HG03097 (cell line): ENCODE data around the gene NOP58.
"Not testable (repeated sequence)": the region's sequence is repeated elsewhere in the genome, so short reads cannot be mapped to it uniquely, and the experiment has no call there.

ENCODE experiments used
- ATAC-seq: cut with Tn5 transposase; IDR thresholded peaks from one replicate; pipeline ENCODE4 v1.9.1; 2021; ENCODE audit not compliant: unreplicated experiment, low FRiP score

Gene NOP58, protein sequence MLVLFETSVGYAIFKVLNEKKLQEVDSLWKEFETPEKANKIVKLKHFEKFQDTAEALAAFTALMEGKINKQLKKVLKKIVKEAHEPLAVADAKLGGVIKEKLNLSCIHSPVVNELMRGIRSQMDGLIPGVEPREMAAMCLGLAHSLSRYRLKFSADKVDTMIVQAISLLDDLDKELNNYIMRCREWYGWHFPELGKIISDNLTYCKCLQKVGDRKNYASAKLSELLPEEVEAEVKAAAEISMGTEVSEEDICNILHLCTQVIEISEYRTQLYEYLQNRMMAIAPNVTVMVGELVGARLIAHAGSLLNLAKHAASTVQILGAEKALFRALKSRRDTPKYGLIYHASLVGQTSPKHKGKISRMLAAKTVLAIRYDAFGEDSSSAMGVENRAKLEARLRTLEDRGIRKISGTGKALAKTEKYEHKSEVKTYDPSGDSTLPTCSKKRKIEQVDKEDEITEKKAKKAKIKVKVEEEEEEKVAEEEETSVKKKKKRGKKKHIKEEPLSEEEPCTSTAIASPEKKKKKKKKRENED

DNA sequence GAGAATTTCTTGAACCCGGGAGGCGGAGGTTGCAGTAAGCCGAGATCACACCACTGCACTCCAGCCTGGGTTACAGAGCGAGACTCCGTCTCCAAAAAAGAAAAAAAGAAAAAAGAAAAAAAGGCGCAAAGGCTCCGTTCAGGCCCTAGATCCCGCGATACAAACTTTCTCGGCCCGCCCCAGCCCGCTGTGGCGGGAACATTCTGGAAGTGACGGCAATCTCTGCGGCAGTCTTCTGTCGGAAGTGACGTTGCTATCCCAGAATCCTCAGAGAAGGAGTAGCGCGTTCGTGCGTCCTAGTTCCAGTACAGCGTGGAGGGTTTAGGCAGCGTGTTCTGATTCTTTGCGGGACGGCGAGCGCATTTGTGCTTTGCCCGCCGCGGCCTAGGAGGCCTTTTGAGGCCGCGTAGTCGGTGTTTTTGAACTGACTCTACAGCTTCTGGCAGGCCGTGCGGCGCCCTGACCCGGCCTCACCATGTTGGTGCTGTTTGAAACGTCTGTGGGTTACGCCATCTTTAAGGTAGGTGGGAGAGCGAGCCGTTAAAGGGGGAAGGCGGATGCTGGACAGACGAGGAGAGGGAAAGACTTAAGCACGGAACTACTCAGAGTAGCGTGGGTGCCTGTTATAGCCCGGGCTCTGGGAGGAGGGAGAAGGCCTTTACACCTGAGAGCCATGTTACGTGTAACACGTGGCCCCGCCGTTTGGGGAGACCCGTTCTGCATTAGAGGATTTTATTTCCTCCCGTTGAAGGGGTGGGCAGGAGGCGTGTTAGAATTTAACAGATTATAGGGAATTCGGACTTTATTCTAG, at the start of gene NOP58:
Gene NOP58, plus strand, starts transcription at position 297 of the 811 bp plus-strand sequence. Its CDS starts 179 bp downstream, at position 476.
- ATAC-seq = peak; percentile 93

GRCh38 chr2:202221873-202222272, 43.7 kb upstream of the NOP58 start:
- no peak for ATAC-seq

DNA sequence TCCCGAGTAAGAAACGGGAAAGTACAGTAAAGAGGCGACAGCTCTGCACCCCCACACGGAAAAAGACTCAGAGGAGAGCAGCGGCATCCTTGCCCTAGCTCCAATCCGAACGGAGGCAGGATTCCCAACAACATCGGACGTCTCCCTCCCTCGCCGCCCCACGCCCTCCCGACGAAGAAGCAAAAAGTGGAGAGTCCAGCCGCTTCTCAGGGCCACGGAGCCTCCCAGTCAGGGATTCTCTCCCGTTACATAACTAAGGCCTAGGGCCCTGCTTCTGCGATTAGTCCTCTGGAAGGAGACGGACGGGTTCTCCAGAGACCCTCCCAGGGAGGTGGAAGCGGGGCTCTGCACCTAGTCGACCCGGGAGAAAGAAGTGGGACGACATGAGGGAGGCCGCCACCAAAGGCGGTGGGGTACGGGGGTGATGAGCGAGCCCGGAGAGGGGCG, 27.8 kb upstream of the NOP58 start:
- peak; percentile 45 for ATAC-seq

- ATAC-seq = peak; percentile 91
These were observed 27.0 kb upstream of the NOP58 start, which contains the start of gene SUMO1 for GRCh38 chr2:202238234-202239197. SUMO1 (minus strand) TSS chr2:202238597; CDS start chr2:202238451, 146 bp downstream.

GRCh38 chr2:202247710-202248109, 17.9 kb upstream of the NOP58 start:
- ATAC-seq = not testable (repeated sequence)

- ATAC-seq = no peak
These were observed 15.9 kb upstream of the NOP58 start for GRCh38 chr2:202249521-202250253.

DNA sequence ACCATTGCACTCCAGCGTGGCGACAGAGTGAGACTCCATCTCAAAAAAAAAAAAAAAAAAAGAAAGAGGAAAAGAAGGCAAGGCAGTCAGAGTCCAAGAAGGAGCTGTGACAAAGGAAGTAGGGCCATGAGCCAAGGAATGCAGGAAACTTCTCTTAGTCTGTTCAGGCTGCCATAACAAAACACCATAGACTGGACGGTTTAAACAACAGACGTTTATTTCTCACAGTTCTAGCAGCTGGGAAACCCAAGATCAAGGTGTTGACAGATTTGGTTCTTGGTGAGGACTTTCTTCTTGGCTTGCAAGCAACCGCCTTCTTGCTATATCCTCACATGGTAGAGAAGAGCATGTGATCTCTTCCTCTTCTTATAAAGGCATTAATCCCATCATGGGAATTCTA, 14.1 kb upstream of the NOP58 start:
- no peak for ATAC-seq

DNA sequence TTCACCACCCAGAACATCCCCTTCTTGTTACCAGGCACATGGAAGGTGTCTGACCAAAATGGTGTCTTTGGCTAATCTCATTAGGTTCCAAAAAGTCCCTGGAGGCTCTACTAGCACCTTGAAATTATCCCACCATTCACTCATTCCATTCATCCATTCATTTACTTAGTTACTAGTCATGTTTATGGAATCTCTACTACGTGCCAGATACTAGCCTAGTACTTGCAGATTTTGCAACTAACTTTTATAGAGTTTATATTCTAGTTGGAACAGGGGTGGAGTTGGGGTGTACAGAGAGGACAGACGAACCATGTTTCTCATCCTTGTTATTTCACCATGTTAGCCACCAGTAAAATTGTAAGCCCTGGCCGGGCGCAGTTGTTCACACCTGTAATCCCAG, 4.0 kb upstream of the NOP58 start:
- no peak for ATAC-seq

- no peak for ATAC-seq
These were observed 1.9 kb downstream of the NOP58 start for GRCh38 chr2:202267495-202267894.

- ATAC-seq = no peak
These were observed 4.0 kb downstream of the NOP58 start for GRCh38 chr2:202269585-202269984.

- no peak for ATAC-seq
These were observed 4.9 kb downstream of the NOP58 start for GRCh38 chr2:202270487-202270886.

DNA sequence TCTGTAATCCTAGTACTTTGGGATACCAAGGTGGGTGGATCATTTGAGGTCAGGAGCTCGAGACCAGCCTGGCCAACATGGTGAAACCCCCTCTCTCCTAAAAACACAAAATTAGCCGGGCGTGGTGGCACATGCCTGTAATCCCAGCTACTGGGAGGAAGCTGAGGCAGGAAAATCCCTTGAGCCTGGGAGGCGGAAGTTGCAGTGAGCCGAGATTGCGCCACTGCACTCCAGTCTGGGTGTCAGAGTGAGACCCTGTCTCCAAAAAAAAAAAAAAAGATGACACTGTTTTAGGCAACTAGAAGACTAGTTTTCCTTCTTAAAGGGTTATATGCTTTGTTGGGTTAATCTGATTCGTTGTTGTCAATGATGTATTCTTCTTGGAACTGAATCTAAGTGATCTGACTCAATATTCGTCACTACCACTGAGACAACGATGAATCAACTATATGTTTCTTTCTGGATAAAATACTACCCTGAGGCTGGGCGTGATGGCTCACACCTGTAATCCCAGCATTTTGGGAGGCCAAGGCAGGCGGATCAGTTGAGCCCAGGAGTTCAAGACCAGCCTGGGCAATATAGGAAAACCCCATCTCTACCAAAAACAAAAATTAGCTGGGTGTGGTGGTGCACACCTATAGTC, 10.6 kb downstream of the NOP58 start:
- ATAC-seq = not testable (repeated sequence)

GRCh38 chr2:202278036-202278760, 12.6 kb downstream of the NOP58 start:
- ATAC-seq = no peak

- ATAC-seq = no peak
These were observed 13.4 kb downstream of the NOP58 start for GRCh38 chr2:202278944-202279343.

DNA sequence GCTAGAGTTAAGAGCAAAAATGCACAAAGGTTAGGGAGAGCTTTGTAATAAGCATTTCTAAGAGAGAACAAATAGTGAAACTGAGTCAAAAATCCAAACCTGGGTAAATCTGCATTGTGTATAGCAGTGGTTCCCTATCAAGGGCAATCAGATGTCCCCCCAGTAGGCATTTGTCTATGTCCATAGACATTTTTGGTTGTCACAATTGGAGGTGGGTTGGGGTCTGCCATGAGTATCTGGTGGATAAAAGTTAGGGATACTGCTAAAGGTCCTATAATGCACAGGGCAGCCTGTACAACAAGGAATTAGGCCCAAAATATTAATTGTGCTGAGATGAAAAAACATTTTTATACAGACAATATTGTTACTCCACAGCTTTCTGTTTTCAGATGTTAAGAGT, 21.0 kb downstream of the NOP58 start:
- no peak for ATAC-seq

DNA sequence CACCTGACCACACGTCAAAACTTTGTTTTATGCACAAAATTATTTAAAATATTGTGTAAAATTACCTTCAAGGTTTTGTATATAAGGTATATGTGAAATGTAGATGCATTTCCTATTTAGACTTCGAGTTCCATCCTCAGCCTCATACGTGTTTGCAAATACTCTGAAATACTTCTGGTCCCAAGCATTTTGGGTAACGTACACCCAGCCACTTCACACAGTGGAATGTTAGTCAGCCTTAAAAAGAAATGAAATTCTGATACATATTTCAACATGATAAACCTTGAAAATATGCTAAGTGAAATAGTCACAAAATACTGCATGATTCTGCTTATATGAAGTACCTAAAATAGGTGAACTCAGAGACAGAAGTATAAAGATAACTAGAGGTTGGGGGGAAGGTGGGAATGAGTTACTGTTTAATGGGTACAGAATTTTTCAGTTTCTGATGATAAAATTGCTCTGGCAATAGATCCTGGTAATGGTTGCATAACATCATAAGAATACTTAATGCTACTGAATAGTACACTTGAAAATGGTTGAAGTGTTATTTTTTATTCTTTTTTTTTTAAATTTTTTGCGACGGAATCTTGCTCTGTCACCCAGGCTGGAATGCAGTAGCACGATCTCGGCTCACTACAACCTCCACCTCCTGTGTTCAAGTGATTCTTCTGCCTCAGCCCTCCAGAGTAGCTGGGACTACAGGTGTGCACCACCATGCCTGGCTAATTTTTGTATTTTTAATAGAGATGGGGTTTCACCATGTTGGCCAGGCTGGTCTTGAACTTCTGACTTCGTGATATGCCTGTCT, 24.0 kb downstream of the NOP58 start:
- ATAC-seq = no peak

- ATAC-seq = no peak
These were observed 24.8 kb downstream of the NOP58 start for GRCh38 chr2:202290316-202290715.
